ELF-1 (cell line): ENCODE measurements around the gene IGF1R.
A peak's percentile ranks its signal among the peaks of the same experiment; 100 is the strongest.
"Not testable (repeated sequence)": the region's sequence is repeated elsewhere in the genome, so short reads cannot be mapped to it uniquely, and the experiment has no call there.

Source experiments
- DNase-seq: peaks from one replicate; pipeline ENCODE4 v3.0.0-alpha.2; 2016; ENCODE audit warnings: low read depth, low spot score

Gene IGF1R

DNA sequence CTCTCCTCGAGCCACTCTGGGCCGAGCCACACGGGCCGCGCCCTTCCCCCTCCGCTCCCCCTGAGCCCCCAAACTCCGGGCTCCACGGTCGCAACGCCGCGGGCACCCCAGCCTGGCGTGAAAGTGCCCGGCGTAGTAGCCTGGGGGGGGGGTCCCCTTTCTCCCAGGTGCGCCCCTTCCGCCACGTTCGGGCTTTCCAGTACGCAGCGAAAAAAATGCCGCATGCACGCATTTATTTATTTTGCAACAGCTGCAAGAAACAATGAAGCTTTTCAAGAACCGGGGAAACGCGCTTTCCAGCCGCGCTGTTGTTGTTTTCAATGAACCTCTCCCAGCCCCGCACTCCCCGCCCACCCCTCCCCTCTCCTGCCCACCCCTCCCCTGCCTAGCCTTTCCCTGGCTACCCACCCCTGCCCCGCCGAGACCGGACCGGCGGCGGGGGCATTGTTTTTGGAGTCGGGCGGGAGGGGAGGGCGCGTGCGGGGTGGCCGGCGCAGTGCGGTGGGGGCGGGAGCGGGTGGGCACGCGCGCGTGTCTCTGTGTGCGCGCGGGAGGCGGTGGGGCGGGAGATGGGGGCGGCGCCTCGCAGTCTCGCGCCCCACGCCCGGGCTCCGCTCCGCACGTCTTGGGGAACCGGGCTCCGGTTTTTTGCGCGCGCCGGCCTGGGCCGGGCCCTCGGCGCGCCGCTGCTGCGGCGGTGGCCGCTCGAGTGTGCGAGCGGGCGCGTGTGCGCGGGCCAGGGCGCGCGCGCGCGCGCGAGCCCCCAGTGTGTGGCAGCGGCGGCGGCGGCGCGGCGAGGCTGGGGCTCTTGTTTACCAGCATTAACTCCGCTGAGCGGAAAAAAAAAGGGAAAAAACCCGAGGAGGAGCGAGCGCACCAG is at the start of gene IGF1R:
IGF1R (plus strand) TSS at position 766 of the 880 bp plus-strand sequence. CDS start 1,043 bp downstream, outside the sequence.
- DNase-seq: peak; percentile 83

DNA sequence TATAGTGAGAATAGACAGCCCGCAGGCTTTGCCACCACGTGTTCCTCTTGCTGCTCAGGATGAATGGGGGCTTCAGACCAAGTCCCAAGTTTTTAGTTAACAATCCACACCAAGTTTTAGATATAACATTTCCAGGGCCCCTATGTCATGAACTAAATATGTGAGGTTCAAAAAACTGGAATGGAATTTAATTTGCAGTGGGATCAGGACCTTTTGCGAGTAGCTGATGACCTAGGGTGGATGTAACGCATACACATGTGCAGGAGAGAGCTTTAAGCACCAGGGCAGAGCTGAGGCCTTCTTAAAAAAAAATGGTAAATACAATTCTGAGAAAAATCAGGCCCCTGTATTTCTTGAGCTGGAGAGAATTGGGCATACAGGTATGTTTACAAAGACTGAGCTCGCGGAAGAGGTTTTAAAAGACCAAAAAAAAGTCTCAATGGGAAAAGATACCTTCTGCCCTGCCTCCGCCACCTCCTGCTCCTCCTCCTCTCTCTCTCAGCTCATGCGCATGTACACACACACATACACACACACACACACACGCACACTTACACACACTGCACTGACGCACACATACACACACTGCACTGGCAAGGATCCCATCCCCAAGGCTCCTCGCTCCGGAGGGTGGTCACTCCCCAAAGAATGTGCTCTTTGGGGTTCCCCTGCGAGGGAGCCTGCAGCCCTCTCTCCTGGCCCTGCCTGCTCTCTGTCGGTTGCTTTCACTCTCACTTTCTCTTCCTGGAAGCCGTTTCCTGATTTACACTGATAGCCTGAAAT is 48.2 kb upstream of the IGF1R start:
- DNase-seq: peak; percentile 39

DNA sequence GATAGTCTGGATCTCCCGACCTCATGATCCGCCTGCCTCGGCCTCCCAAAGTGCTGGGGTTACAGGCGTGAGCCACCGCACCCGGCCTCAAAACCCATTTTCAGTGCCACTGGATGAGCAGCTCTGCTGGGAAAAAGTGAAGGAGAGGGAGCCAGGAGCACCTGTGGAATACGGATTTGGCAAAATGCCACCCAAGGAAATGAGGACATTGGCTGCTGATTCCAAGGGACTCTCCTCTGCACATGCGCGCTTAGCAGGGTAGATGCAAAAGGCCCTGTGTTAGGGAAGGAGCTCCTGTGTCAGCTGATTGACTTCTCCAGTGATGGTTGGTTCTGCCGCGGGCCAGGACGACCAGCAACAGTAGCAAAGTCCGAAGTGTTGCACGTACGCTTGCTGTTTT is 43.4 kb upstream of the IGF1R start:
- no peak for DNase-seq

DNA sequence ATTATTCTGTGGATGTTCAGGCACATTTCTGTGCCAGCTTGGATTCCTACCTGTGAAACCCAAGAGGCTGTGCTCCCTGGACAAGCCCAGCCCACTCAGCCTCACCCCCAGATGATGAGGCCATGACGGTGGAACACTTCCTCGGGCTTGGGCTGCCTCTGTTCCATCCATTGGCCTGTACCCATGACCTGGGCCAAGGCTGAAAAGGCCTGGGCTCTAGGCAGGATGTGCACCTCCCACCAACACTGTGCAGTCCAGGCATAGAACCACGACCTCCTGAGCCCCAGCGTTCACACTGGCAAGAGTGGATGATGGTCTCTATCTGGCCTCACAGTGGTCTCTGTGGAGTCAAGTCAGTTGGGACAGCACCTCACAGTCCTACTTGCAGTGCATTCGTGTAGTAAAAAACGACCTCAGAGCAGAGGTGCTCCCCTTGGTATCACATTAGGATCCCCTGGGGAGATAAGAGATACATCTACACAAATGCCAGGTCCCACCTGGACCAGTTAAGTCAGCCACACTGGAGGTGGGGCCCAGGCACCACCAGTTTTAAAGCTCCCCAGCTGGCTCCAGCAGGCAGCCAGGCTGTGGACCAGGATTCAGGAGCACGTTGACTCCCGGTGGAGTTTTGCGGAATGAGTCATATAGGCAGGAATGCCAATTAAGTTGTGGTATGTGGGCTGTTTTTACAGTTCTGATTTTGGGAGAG is 39.0 kb upstream of the IGF1R start:
- peak; percentile 84 for DNase-seq

DNA sequence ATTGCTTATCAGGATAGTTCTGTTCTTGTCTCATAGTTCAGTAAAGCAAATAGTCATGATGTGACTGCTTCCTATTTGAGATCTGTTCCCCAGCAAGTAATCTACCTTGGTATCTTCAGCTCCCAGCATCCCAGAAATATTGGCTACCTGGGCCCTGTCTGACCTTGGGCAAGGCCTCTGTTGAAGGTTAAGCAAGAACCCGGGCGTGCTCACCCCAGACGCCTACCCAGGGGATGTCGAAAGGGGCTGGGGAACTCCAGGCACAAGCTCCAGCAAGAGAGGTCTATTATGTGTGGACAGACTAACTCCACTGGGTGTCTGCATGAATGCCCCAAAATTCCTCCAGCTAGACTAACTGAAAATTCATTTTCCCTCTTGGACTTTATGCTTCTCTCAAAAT is 37.3 kb upstream of the IGF1R start:
- DNase-seq: no peak

DNA sequence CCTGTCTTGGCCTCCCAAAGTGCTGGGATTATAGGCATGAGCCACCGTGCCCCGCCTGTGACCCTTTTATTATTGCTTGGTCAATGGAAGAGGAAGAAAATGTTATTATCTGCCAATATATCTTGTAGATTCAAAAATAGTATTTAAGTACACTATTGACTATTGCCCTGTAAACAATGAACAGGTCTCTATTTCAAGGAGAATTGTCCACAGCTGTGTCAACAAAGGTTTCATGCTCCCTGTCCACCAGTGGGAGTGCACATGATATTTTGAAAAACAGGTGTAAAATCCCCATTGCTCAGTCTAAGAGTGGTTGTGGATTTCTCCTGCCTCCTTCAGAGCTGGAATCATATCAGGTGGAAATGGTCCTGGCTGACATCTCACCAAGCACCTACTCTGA is 36.5 kb upstream of the IGF1R start:
- DNase-seq: no peak

DNA sequence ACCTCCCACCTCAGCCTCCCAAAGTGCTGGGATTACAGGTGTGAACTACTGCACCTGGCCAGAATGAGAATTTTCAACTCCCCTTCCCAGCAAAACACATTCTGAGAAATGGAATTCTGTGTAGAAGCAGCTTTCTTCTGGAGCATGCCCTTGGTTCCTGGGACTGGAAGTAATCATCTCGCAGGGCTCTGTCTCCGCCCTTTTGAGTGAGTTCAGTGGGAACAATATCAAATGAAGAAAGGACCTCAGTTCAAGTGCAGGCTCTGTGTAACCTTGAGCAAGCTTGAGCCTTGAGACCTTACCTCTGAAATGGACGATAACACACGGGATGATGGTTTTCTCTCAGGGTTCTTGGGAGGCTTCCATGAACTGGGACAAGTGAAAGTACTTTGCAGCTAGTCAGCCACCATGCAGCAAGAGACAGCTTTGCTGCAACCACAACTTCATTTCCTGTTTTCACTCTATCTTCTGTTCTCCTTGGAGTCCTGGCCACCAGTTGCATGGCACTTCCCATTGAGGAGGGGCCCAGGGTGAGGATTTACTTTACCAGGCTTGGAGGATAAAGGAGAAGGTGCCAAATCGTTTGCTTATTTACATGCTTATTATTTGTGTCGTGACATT is 35.7 kb upstream of the IGF1R start:
- DNase-seq: no peak

DNA sequence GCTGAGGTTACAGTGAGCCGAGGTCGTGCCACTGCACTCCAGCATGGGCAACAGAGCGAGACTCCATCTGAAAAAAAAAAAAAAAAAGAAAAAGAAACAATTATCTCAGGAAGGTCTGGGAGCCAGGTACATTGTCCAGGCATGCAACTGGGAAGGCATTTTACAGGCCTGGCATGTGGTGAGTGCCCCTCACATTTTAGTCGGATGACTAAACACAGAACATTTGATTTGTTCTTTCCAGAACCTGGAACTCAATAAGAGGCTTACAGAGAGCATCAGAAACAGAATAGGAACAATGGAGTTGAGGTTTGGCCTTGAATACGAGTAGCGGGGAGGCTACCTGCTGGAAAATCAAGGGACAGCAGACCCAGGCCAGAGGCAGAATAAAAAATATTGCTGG is 33.7 kb upstream of the IGF1R start:
- DNase-seq: no peak

DNA sequence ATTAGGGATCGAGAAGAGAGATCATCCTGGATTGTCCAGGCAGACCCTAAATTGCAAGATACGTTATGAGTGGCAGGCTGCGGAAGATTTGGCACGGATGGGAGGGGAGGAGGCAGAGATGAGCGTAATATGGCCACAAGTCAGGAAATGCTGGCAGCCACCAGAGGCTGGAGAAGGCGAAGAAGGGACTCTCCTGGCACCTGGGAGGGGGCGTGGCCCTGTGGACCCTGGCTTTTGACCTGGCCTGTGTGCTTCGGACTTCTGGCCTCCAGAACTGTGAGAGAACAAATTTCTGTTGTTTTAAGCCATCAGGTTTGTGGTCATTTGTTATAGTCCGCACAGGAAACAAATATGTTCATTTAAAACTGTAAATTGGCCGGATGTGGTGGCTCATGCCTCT is 31.9 kb upstream of the IGF1R start:
- no peak for DNase-seq

DNA sequence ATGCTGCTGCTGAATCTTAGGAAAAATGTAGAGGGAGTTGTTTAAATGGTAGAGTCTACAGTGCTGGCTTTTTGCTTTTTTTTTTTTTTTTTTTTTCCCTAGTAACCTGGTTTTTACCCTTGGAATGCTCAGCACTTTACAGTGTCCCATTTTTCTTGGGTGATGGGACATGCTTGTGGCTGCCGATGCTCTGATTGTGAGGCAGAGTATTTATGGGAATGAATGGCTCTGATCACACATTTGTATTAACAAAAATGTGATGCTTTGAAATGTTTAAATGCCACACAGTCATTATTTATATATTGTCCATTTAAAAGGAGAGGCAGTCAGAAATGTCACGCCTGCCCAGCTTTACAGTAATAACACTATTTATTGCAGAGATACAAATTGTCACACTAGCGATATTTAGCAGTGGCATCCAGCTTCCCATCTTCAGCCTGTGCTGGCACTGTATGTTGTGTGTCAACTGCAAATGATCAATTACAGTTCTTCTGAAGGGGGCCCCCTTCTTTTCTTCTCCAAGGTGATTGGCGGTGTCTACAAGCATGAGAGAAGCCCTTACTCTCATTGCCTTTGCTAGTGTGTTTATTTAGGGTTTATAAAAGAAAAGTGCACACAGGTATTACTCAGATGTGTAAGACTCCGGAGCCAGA is 30.9 kb upstream of the IGF1R start:
- DNase-seq: no peak

DNA sequence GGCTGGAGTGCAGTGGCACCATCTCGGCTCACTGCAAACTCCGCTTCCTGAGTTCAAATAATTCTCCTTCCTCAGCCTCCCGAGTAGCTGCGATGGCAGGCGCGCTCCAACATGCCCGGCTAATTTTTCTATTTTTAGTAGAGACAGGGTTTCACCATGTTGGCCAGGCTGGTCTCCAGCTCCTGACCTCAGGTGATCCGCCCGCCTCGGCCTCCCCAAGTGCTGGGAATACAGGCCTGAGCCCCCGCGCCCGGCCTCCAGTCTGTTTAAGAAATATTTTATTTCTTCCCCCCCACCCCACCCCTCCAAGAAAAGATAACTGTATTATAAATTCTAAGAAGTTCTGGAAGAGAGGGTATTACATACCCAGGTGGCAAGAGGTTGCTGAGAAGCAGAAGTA is 29.8 kb upstream of the IGF1R start:
- DNase-seq: not testable (repeated sequence)

DNA sequence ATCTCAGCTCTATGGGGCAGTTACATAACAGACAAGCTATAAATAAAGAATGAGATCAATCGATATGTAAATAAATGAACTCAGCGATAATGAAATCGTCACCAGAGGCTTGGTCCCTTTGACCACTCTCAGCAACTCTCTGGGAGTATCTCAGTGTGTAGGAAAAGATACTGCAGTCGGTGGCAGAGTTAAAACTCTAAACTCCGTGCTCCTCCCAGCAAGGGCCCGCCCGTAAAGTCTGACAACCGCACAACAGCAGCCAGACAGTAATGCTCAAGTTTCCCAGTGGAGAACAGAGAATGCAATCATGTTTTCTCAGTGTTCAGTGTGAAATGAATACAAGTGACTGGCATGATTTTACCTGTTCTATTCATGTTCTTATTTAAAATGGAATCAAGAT is 28.3 kb upstream of the IGF1R start:
- DNase-seq: no peak

DNA sequence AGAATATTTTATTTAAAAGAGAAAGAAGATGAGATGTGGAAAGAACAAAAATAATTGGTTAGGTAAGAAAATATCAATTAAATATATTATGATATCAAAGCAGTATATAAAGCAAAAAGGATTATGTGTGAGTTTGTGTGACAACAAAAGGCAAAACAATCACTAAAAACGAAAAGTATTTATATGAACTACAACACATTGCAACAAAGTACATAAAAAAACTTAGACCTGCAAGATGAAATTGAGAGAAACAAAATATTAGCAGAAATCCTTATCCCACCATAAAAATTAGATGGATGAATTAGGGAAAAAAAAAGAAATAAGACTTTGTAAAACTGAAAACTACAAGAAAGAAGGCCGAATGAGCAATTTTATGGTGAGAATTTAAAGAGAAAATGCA is 27.3 kb upstream of the IGF1R start:
- no peak for DNase-seq

DNA sequence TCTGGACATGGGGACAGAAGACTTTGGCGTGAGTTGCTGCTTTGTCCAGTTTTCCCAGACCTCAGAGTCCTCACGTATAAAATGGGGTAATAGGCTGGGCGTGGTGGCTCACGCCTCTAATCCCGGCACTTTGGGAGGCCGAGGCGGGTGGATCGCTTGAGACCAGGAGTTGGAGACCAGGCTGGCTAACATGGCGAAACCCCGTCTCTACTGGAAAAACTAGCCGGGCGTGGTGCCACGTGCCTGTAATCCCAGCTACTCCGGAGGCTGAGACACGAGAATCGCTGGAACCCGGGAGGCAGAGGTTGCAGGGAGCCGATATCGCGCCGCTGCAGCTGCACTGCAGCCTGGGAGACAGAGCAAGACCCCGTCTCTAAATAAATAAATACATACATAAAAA is 22.7 kb upstream of the IGF1R start:
- DNase-seq: no peak

DNA sequence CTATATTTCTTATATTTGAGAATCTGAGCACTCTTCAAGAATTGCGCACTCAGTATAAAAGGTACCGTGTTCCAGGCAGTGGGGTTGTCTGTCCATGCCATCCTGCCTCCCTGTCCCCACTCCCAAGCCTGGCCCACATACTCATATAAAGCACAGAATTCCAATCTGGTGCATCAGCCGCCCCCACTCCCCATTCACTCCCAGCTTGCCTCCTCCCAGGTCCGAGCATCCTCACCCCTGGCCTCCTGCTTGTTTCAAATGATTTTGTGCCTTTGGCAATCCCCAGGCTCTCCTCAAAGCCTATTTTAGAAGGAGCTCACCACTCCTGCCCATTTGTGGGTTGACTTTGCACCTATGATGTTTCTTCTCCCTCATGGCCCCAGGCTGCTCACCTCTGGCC is 22.2 kb upstream of the IGF1R start:
- peak; percentile 23 for DNase-seq

DNA sequence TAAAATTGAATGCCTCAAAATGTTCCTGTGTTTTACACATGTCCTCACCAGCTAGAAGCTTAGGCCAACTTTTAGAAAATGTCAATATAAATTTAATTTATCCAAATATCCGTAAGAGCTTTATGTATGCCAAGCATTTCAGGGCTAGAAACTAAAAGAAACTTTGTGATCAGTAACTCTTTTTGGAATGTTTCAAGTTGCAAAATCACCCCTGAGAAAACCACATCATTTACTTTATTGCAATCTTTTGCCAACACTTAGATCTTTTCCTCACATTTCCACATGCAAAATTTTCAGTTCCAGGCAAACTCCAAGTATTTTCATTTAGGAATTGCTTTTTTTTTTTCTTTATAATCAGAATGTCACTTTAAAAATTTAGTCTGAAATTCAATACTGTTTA is 20.1 kb upstream of the IGF1R start:
- DNase-seq: no peak

DNA sequence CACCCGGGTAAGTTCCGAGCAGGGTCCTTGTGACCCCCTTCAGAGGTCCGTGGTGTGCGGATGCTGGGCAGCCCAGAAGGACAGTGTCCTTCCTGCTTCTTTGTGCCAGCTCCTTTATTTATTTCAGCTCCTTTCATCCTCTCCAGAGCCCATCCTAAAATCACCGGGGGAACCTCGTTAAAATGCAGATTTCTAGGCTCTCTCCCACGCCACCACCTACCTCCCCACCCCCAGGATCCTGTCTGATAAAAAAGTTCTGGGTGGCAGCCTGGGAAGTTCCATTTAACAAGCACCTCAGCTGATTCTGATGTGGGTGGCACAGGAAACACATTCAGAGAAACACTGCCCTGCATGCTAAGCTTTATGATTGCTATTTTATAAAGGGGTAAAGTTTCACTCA is 12.5 kb upstream of the IGF1R start:
- DNase-seq: no peak

DNA sequence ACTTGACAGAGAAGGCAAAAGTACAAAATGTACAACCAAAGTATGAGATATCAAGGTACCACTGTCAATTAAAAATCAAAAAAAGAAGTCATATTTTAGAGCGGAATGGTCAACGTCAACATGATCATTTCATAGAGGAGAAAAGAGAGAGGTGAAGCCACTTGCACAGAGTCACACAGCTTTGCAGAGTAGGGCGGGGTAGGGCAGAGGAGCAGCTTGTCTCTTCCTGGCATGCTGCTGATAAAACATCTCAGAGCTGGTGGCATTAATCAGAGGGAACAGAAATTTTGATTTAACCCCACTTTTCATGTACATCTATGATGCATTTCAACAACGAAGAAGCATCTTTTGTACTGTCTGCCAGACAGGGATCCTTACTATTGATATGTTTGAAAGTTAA is 5.2 kb upstream of the IGF1R start:
- no peak for DNase-seq

DNA sequence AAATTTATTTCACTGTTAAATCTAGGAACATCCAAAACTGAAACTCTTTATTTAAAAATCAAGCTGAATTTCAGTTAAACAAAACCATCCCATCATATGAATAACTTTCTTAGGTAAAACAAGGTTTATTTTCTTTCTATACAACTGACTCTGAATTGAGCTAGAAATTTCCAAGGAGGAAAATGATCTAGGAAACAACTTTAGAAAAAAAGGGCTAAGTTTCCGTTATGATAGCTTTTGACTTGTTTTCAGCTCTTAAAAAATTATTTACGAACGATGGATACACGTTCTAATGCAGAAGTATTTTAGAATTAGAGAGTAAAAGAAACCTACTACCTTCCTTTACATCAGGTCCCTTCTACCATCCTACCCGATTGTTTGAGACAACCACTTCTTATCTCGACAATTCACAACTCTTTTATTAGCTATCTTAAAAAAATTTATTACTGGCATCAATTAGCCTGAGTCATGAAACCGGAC is 1.8 kb upstream of the IGF1R start:
- no peak for DNase-seq

DNA sequence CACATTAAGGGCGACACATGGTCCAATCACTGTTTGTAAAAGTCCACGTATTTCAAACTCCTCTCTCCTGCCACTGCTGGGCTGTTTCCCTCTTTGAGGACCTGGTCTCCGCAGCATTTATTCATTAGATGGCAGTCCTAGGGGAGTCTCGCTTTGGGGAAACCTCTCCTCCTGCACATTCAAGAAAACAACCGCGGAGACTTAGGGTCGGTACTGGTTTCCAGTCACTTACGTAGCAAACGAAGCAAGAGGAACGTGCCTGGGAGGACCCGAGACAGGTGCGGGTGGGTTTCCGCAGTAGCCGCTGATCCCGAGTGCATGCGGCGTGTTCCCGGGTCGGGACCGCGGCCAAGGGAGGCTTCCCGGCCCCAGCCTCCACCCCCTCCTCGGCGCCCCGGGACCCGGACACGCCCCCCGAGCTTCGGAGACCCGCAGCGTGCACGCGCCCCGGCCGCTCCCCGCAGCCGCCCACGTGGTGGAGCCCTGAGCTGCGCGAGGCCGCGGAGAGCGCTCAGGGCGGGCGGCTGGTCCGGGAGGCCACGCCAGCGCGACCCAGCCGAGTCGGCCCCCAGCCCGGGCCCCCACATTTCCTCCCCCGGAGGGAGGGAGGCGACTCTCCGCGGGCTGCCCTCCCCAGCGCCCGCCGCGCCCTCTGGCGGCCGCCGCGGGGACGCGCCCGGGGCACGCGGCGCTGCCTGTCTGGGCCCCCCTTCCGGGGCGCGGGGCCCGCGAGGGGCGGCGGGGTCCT is 1.1 kb upstream of the IGF1R start:
- peak; percentile 77 for DNase-seq
